ENCODE data around the gene ZNF625.

Gene ZNF625

GRCh38 chr19:12156223-12157058 is at the start of gene ZNF625:
TSS of gene ZNF625 (minus strand) at chr19:12156734. CDS start at chr19:12156558, 176 bp downstream.
- no peak for DNase-seq (ENCODE audit: low read depth in 3 of 3, low spot score in 1 of 3)

DNA sequence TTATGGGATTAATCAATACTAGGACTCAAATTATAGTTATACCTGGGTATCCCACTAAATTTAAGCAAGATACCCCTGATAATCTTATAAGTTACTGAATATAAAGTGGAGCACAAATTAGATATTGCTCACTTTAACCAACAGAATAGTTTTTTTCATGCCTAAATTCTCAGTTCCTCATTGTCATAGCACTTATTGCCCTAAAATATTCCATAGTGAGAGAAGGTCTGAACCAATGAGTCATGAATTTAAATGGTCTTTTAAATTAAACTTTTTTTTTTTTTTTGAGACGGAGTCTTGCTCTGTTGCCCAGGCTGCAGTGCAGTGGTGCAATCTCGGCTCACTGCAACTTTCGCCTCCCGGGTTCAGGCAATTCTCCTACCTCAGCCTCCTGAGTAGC is 48.8 kb upstream of the ZNF625 start:
- DNase-seq (ENCODE audit: low read depth in 3 of 3, low spot score in 1 of 3) = no peak

DNA sequence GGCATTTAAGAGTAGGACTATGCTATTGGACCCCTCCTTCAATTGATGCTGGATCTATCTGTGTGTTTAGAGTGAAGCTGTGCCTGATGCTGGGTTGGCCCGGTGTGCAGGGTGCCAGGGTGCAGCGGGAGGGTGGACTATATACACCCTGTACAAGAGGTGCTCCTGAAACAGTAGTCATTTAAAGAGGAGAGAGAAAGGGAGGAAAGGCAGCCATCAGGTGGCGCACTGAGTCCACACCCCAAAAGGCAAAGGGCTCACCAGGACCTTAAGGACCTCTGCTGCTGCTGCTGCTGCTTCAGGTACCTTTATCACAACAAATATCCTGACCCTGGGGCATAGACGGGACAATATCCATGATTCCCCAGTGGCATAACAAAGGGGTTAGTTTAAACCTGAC is 45.7 kb upstream of the ZNF625 start:
- peak; percentile 25 to 44 (median 25) for DNase-seq (ENCODE audit: low read depth in 3 of 3, low spot score in 1 of 3)

- DNase-seq (ENCODE audit: low read depth in 3 of 3, low spot score in 1 of 3) = no peak
Measured at GRCh38 chr19:12199757-12200419, 43.4 kb upstream of the ZNF625 start.

DNA sequence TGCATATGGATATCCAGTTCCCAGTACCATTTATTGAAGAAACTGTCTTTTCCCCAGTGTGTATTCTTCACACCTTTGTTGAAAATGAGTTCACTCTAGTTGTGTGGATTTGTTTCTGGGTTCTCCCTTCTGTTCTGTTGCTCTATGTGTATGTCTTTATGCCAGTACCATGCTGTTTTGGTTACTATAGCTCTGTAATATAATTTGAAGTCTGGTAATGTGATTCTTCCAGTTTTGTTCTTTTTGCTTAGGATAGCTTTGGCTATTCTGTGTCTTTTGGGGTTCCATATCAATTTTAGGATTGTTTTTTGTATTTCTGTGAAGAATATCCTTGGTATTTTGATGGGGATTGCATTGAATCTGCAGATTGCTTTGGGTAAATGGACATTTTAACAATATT is 41.6 kb upstream of the ZNF625 start:
- no peak for DNase-seq (ENCODE audit: low read depth in 3 of 3, low spot score in 1 of 3)

GRCh38 chr19:12194827-12195731 is 38.5 kb upstream of the ZNF625 start:
- peak; percentile 16 to 66 (median 31) for DNase-seq (ENCODE audit: low read depth in 3 of 3, low spot score in 1 of 3)

DNA sequence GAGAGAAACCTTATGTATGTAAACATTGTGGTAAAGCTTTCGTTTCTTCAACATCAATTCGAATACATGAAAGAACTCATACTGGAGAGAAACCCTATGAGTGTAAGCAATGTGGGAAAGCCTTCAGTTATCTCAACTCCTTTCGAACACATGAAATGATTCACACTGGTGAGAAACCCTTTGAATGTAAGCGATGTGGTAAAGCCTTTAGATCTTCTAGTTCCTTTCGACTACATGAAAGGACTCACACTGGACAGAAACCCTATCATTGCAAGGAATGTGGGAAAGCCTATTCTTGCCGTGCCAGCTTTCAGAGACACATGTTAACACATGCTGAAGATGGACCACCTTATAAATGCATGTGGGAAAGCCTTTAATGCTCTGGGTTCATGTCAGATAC is 31.1 kb upstream of the ZNF625 start:
- no peak for DNase-seq (ENCODE audit: low read depth in 3 of 3, low spot score in 1 of 3)

- no peak for DNase-seq (ENCODE audit: low read depth in 3 of 3, low spot score in 1 of 3)
Measured at GRCh38 chr19:12180377-12180776, 23.8 kb upstream of the ZNF625 start.

DNA sequence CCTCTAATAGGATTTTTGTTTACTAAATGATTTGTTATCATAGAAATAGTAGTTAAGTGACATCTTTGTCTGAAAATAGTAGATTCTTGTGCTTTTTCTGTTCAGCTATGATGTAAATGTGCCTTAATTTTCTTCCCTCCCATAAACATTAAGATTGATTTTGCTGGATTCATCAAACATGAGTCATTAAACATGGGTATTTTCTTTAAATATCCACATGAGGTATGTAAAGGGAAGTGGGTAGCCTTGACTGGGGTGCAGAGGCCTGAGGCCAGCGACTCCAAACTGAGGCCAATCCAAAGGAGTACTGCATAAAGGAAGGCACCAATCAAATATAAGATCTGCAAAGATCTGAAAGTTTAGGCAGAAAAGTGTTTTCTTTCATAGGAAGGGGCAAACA is 10.1 kb upstream of the ZNF625 start:
- DNase-seq (ENCODE audit: low read depth in 3 of 3, low spot score in 1 of 3) = no peak

DNA sequence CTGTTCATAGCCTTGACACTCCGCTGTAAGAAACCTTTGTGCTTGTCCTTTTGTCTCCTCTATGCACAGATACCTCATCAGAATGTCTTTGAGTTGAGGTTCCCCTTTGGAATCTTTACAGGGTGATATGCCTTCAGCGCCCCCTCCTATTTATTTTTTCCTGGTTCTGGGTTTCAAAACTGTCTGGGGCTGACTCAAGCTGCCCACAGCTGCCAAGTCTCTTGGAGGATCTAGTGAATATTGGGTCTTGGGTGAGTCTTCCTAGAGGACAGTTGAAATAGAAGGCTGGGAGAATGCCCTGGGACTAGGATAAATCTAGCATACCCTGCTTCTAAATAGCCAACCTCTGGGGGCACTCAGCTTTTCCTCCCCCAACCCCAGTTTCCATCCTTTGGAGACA is 7.3 kb upstream of the ZNF625 start:
- DNase-seq (ENCODE audit: low read depth in 3 of 3, low spot score in 1 of 3) = no peak

DNA sequence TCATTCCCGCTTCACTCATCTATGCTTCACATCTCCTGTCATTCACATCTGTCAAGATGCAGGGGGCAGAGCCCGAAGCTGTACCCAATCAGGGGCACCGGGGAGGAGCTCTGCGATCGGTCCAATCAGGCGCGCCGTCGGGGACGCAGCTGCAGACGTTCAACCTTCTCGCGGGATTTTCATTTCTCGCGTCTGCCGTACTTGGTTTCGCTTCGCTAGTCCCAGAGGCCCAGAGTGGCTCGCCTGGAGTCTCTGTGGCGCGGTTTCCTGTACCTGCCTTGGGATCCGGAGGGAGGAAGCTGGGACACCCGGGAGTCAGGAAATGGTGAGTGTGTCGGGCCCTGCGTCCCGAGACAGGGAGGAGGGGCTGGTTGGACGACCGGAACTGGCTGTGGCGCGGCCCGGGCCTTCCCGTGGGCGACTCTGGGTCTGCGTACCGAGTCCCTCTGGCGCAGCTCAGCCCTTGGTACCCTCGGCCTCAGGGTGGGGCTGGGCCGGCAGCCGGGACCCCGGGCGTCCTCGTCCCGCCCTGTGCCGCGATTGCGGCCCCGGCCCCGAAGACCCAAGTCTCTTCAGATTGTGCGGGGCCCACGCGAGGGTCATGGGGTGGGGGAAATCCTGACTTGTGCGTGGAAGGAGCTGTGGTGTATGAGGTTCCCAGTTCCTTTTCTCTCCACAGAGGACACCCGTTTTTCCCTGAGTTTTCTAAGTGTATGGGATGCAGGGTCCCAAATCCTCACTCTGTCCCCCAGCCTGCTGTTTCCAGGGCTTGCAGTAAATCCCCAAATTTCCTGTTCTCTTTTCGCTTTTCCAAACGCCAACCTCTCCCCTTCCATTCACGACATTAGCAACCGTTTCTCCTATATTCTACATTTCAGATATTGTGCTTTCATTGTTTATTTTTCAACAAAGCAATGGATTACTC is 6.6 kb upstream of the ZNF625 start, which contains the start of gene ZNF136:
TSS of gene ZNF136 (plus strand) at position 215 of the 925 bp plus-strand sequence. CDS start at position 323, 108 bp downstream.
- peak; percentile 75 to 80 (median 79) for DNase-seq (ENCODE audit: low read depth in 3 of 3, low spot score in 1 of 3)

DNA sequence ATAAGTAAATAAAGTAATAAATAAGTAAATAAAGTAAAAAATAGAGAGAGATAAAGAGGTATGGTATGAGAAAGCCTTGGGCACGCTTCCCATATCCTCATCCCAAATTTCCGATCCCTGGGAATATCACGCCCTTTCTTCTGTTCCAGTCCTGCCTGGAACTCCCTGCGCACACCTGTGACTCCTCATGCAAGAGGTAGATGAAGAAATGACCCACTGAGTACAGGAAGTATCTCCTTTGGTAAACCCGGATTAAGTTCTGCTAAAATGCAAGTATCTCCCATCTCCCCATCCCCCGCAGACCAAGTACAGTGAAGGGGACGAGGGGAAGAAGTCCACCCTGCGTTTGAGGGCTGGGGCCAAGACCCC is 6.0 kb upstream of the ZNF625 start:
- no peak for DNase-seq (ENCODE audit: low read depth in 3 of 3, low spot score in 1 of 3)

DNA sequence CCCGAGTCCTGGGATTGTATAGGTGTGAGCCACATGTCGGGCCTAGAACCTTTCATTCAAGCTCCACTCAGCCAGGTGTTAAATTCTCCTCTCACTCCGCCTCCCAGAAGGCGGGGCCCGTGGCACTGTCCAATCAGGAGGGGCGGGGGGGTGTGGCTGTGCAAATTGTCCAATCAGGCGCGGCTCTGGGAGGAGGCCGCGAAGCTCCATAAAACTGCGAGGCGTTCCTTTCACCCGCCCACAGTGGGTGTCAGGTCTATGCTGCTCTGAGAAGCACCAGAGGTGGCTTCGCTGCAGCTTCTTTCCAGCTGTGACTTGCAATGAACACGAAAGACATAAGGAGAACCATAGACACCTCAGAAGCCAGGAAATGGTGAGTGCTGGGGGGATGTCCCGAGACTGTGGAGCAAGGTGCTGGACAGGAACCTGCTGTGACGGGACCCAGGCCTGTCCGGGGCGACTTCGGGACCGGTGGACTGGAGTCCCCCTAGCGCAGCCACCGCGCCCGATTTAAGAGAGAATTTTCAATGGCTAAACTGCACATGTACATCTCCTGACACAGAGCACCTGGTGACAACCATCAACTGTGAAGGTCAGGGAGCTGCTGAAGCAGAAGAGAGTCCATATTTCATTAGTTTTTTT is 3.4 kb upstream of the ZNF625 start:
- DNase-seq (ENCODE audit: low read depth in 3 of 3, low spot score in 1 of 3) = no peak

DNA sequence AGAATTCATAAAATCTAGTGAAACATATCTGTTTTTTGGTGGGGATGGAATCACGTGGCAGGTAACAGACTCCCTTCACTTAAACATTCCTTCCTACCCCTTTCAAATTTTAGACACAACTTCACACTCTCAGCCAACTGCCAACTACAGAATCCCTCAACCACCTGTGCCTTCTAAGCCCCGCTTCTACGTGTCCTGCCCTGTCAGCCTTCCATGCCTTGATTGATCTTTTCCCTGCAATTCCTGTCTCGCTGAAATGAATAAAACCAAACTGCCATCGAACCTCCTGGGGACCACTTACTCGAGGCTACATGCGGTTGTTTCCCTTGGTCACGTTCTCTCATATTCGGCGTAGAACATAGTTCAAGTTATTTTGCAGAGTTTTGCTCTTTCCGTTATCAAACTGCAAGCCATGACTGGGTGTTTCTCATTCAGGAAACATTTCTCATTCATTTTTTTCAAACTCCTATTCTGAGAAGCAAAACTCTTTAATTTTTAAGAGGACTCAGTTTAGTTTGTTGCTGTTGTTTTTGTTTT is 1.1 kb downstream of the ZNF625 start:
- DNase-seq (ENCODE audit: low read depth in 3 of 3, low spot score in 1 of 3) = no peak

- DNase-seq (ENCODE audit: low read depth in 3 of 3, low spot score in 1 of 3) = no peak
Measured at GRCh38 chr19:12145348-12145747, 11.2 kb downstream of the ZNF625 start.

GRCh38 chr19:12141405-12141736 is 15.2 kb downstream of the ZNF625 start:
- DNase-seq (ENCODE audit: low read depth in 3 of 3, low spot score in 1 of 3) = no peak

DNA sequence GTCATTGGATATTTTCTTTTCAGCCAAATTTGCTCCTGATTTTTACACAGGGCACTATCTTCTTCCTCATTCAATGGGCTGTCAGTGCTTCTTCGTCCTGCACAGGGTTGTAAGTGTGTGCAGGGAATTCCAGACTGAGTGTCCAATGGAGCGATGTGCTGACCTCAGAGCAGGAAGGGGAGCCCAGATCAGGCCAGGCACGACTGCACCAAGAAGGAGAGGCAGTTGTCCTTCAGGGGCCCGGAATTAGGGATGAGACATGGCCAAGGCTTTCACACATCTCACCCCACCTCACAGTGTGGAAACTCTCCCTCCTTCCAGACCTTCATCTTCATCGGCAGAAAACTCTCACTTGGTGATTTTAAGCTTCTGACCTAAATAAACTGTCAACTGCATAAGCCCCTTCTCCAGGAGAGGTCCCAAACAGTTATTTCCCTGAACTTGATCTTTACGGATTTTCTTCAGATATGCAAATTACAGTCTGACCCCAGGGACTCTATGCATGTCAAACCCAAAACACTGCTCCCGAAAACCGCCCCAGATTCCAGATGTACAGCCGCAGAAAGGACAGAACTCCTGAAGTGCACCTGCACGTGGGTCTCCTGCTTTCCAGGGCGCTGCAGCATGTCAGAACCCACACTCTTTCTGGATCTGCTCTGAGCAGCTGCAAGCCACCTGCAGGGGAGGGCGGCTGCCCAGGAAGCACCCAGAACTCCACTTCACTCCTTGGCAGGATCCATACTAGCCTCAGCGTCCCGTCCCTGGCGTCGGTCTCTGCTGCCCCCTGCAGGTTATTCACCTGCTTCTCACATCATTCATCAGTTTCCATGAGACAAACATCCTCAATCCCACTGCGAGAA is 15.8 kb downstream of the ZNF625 start:
- peak; percentile 62 to 78 (median 68) for DNase-seq (ENCODE audit: low read depth in 3 of 3, low spot score in 1 of 3)

- DNase-seq (ENCODE audit: low read depth in 3 of 3, low spot score in 1 of 3) = peak; percentile 64 to 82 (median 72)
Measured at GRCh38 chr19:12139885-12140544, 16.5 kb downstream of the ZNF625 start, which contains the start of gene ZNF20. TSS of gene ZNF20 (minus strand) at chr19:12140350. CDS start at chr19:12140182, 168 bp downstream.
